NCI-H2081 (cell line): ENCODE results near the gene ROR1.
"Not testable (repeated sequence)": the region's sequence is repeated elsewhere in the genome, so short reads cannot be mapped to it uniquely, and the experiment has no call there.

Source experiments
- DNase-seq, 2 experiments: peaks; one replicate each; lab custom pipeline; 2025; lab: John Stamatoyannopoulos, UW

The ROR1 gene

GRCh38 chr1:63822540-63822939 is 48.7 kb downstream of the ROR1 start:
- DNase-seq, result no peak

GRCh38 chr1:63824451-63824850 is 50.6 kb downstream of the ROR1 start:
- DNase-seq, result no peak

GRCh38 chr1:63825111-63825510 is 51.3 kb downstream of the ROR1 start:
- no peak for DNase-seq

GRCh38 chr1:63826246-63826861 is 52.5 kb downstream of the ROR1 start:
- DNase-seq, result not testable (repeated sequence)

- DNase-seq, result no peak
Measured at GRCh38 chr1:63827411-63828321, 53.8 kb downstream of the ROR1 start.

- no peak for DNase-seq
Measured at GRCh38 chr1:63828322-63829044, 54.7 kb downstream of the ROR1 start.

GRCh38 chr1:63829349-63830327 is 55.8 kb downstream of the ROR1 start:
- DNase-seq, result no peak

GRCh38 chr1:63831409-63831808 is 57.6 kb downstream of the ROR1 start:
- no peak for DNase-seq

- DNase-seq, result no peak
Measured at GRCh38 chr1:63833363-63834119, 59.7 kb downstream of the ROR1 start.

GRCh38 chr1:63835128-63835527 is 61.3 kb downstream of the ROR1 start:
- peak in 1 of 2 experiments; percentile 2 for DNase-seq

GRCh38 chr1:63836374-63836773 is 62.6 kb downstream of the ROR1 start:
- DNase-seq, result no peak

GRCh38 chr1:63836830-63837229 is 63.0 kb downstream of the ROR1 start:
- no peak for DNase-seq

- DNase-seq, result no peak
Measured at GRCh38 chr1:63843010-63843409, 69.2 kb downstream of the ROR1 start.

GRCh38 chr1:63843884-63844283 is 70.1 kb downstream of the ROR1 start:
- DNase-seq, result no peak

- no peak for DNase-seq
Measured at GRCh38 chr1:63845346-63845745, 71.5 kb downstream of the ROR1 start.

GRCh38 chr1:63847308-63847910 is 73.6 kb downstream of the ROR1 start:
- DNase-seq, result peak in 1 of 2 experiments; percentile 2

GRCh38 chr1:63848733-63849132 is 74.9 kb downstream of the ROR1 start:
- DNase-seq, result no peak

- DNase-seq, result no peak
Measured at GRCh38 chr1:63849149-63849548, 75.3 kb downstream of the ROR1 start.

- DNase-seq, result no peak
Measured at GRCh38 chr1:63854091-63854490, 80.3 kb downstream of the ROR1 start.

GRCh38 chr1:63855942-63856341 is 82.1 kb downstream of the ROR1 start:
- DNase-seq, result no peak
